Endothelial cell (in vitro differentiated cells): ENCODE results near the gene ATL2. TPM values are rescaled to one million over a fixed set of nuclear protein-coding genes. Genes with fewer than 3 reads are reported as not detected.

Experiments used
- DNase-seq: peaks from one replicate; pipeline ENCODE4 v3.0.0; 2021; ENCODE audit warnings: low spot score
- H3K27ac Mint-ChIP-seq: one replicate; pipeline ENCODE4 v1.8.0; 2021; ENCODE audit warnings: mixed read lengths, inconsistent platforms; ENCODE audit not compliant: unreplicated experiment
- H3K27me3 Mint-ChIP-seq: one replicate; pipeline ENCODE4 v1.8.0; 2021; ENCODE audit warnings: mild to moderate bottlenecking, moderate library complexity, mixed read lengths, inconsistent platforms; ENCODE audit not compliant: unreplicated experiment
- H3K36me3 Mint-ChIP-seq: one replicate; pipeline ENCODE4 v1.8.0; 2021; ENCODE audit warnings: mild to moderate bottlenecking, low read depth, mixed read lengths, inconsistent platforms; ENCODE audit not compliant: unreplicated experiment
- H3K4me1 Mint-ChIP-seq: one replicate; pipeline ENCODE4 v1.8.0; 2021; ENCODE audit warnings: mild to moderate bottlenecking, mixed read lengths, inconsistent platforms; ENCODE audit not compliant: unreplicated experiment
- H3K4me3 Mint-ChIP-seq: one replicate; pipeline ENCODE4 v1.8.0; 2021; ENCODE audit warnings: mild to moderate bottlenecking, mixed read lengths, inconsistent platforms; ENCODE audit not compliant: unreplicated experiment
- H3K9me3 Mint-ChIP-seq: one replicate; pipeline ENCODE4 v1.8.0; 2021; ENCODE audit warnings: mixed read lengths, inconsistent platforms; ENCODE audit not compliant: unreplicated experiment
- total RNA-seq: library from RNA; stranded (reverse); fragmentation: NEBNext Ultra II Directional; extraction: Animal tissue kit (Norgen Biotek cat#: 25700); gene quantifications from one replicate; pipeline ENCODE4 v1.2.1, GENCODE V29; 2021; ENCODE audit not compliant: unreplicated experiment
- TF ChIP-seq, protein P1 (sequence below): fragments of 200-600 bp; sonication (generic); IDR thresholded peaks from one replicate; pipeline ENCODE4 v1.5.0; 2021; ENCODE audit warnings: antibody characterized with exemption; ENCODE audit not compliant: unreplicated experiment

ATL2 gene
- total RNA-seq, 1 donor from 2014 or later: 38.0 TPM

DNA sequence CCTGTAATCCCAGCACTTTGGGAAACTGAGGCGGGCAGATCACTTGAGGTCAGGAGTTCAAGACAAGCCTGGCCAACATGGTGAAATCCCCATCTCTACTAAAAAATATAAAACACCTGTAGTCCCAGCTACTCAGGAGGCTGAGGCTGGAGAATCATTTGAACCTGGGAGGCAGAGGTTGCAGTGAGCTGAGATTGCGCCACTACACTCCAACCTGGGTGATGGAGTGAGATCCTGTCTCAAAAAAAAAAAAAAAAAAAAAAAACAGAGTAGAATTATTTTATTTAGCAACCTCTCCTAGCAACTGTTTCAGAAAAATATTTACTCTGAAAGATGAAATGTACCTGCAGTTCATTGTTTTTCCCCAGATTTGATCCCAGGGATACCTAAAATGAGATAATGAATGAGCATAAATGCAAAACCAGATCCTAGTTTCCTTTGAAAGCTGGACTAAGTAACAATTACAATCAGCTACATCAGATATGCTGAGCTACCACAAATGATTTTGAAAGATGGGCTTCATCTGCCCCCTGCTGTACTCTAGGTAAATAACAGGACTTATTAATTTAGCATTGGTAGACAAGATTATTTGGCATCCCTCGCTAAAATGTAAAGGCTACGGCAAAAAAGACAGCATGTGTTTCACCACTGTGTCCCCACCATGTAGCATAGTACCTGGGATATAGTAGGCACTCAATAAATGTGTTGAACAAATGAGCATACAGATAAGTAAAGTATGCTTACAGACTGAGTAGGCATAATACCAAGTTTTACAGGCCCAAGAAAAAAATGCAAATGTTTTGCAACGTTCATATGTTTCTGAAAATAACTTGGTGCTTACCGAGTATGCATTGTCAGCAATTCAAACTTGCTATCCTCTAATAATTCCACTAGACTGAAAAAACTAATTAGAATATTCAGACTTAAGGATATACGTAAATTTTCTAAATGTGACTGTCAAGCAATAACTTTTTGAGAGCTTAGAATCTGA is 102.5 kb downstream of the ATL2 start:
- peak; percentile 33 for DNase-seq
- TF ChIP-seq, protein P1, sequence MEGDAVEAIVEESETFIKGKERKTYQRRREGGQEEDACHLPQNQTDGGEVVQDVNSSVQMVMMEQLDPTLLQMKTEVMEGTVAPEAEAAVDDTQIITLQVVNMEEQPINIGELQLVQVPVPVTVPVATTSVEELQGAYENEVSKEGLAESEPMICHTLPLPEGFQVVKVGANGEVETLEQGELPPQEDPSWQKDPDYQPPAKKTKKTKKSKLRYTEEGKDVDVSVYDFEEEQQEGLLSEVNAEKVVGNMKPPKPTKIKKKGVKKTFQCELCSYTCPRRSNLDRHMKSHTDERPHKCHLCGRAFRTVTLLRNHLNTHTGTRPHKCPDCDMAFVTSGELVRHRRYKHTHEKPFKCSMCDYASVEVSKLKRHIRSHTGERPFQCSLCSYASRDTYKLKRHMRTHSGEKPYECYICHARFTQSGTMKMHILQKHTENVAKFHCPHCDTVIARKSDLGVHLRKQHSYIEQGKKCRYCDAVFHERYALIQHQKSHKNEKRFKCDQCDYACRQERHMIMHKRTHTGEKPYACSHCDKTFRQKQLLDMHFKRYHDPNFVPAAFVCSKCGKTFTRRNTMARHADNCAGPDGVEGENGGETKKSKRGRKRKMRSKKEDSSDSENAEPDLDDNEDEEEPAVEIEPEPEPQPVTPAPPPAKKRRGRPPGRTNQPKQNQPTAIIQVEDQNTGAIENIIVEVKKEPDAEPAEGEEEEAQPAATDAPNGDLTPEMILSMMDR: peak; percentile 79
- H3K4me1 Mint-ChIP-seq: peaks cover 3% of the 10 kb centered on the region
- H3K4me3 Mint-ChIP-seq: no peak overlapping the region
- no peaks in the 10 kb centered on the region for H3K9me3 Mint-ChIP-seq
- H3K27ac Mint-ChIP-seq: no peak overlapping the region
- H3K27me3 Mint-ChIP-seq: peaks cover 4% of the 10 kb centered on the region
- H3K36me3 Mint-ChIP-seq: peaks cover 5% of the 10 kb centered on the region

DNA sequence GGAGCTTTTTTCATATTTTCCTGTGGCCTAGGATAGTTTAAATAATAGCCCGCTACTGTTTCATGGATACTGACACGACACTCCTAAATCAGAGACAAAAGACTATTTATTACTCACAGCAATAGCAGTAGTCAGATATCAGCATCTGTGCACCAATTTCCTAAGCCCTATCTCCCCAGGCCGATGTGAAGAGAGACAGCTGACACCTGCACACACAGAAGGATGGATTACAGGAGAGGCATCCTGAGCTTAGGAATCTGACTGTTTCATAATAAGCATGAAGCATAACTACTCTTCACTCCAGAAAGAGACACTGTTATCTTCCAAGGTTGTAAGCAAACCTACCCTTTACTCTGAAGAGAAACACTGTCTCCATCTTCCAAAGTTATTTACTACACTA is 105.4 kb downstream of the ATL2 start:
- Mint-ChIP-seq H3K9me3 (no peaks in the 10 kb centered on the region), H3K27me3 (no peaks in the 10 kb centered on the region)

DNA sequence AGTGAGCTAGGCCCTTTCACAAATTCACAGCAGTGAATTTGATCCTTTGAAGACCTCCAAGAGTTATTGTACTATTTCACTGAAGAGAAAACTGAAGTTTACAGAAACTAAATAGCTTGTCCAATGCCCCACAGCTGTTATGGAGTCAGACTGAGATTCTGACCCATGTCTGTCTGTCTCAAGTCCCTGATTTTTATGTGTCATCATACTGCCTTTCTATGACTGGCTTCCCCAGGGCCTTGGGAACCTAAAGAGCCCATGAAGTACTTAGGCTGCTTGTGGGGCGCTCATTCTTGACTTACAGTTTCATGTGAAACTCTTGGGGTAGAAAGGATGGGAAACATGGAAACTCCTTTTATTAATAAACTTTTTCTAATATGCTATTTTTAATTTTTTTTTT is 107.7 kb downstream of the ATL2 start:
- Mint-ChIP-seq H3K4me3 (no peak overlapping the region), H3K9me3 (no peaks in the 10 kb centered on the region), H3K4me1 (no peaks in the 10 kb centered on the region), H3K27me3 (no peaks in the 10 kb centered on the region), H3K36me3 (no peaks in the 10 kb centered on the region), H3K27ac (no peak overlapping the region)
- TF ChIP-seq, protein P1: no peak
- no peak for DNase-seq

More for the DNA sequence above, 105.4 kb downstream of the ATL2 start:
- Mint-ChIP-seq H3K27ac (no peak overlapping the region), H3K36me3 (no peaks in the 10 kb centered on the region), H3K4me1 (no peaks in the 10 kb centered on the region), H3K4me3 (no peak overlapping the region)
- no peak for DNase-seq
- TF ChIP-seq, protein P1: no peak

DNA sequence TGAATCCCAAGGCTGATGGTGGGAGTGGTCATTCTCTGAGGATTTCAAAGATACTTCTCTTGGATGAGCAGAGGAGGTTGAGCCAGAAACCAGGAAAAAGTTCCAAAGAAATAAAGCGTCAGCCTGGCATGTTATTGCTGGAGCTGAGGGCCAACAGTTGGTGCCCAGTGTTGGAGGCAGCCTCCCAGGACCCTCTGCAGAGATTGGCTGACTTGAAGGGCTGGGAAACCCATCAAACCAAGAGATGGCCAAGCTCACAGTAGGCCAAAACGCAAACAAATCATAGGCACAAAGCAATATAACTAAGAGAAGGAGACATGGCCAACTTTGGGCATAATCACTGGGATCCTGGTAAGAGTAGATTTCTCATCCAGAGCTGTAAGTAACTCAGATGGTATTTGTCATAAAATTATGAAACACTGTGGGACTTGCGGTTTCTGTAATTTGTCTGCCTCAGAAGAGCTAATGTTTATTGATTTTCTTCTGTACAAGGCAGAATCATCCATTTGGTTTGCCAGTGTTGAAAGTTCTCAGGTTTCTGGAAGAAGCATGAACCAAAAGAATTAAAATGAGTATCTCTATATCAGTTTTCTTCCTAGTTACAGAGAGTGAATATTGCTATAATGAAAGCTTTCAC is 108.3 kb downstream of the ATL2 start:
- H3K27ac Mint-ChIP-seq: no peak overlapping the region
- no peaks in the 10 kb centered on the region for H3K4me1 Mint-ChIP-seq
- H3K36me3 Mint-ChIP-seq: no peaks in the 10 kb centered on the region
- H3K4me3 Mint-ChIP-seq: no peak overlapping the region
- H3K9me3 Mint-ChIP-seq: no peaks in the 10 kb centered on the region
- H3K27me3 Mint-ChIP-seq: no peaks in the 10 kb centered on the region
- no peak for DNase-seq
- TF ChIP-seq, protein P1: no peak

DNA sequence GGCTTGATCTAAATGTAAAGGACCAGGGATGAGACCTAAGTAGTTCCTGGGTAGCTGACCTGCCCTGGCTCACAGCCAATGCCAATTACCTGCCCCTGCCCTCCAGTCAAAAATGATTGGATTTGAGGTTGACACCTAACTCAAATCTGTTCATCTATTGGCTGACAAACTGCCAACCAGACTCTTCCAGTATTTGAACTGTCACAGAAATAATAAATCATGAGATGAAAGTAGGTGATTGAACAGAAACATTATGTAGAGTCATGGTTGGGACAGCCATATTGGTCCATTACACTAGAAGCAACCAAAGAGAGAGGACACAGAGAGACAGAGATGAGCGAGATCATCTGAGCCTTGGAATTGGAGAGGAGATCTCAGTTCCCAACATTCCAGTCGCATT is 109.1 kb downstream of the ATL2 start:
- Mint-ChIP-seq H3K4me1 (no peaks in the 10 kb centered on the region), H3K27me3 (no peaks in the 10 kb centered on the region), H3K36me3 (no peaks in the 10 kb centered on the region), H3K9me3 (no peaks in the 10 kb centered on the region), H3K27ac (no peak overlapping the region), H3K4me3 (no peak overlapping the region)
- no peak for DNase-seq
- TF ChIP-seq, protein P1: no peak
